Suprapubic skin (tissue), 4 donors: ENCODE data around the gene CDYL2. TPM values are rescaled to one million over a fixed set of nuclear protein-coding genes. Genes with fewer than 3 reads are reported as not detected.

Experiments
- DNase-seq, 2 donors: peaks; one replicate each; pipeline ENCODE4 v3.0.0-alpha.2; 2019; ENCODE audit warnings: low spot score in 2 of 2
- H3K27ac ChIP-seq: fragments of 200-600 bp; sonication (generic); one replicate; pipeline ENCODE4 v1.5.1; 2019
- H3K27me3 ChIP-seq: fragments of 200-600 bp; sonication (generic); one replicate; pipeline ENCODE4 v1.5.1; 2019
- H3K36me3 ChIP-seq: fragments of 200-600 bp; sonication (generic); one replicate; pipeline ENCODE4 v1.5.1; 2019
- H3K4me1 ChIP-seq: fragments of 200-600 bp; sonication (generic); one replicate; pipeline ENCODE4 v1.5.1; 2019
- H3K4me3 ChIP-seq: fragments of 200-600 bp; sonication (generic); one replicate; pipeline ENCODE4 v1.5.1; 2019; ENCODE audit warnings: mild to moderate bottlenecking
- H3K9me3 ChIP-seq: fragments of 200-600 bp; sonication (generic); one replicate; pipeline ENCODE4 v1.5.1; 2019
- CTCF ChIP-seq, 2 donors: fragments of 200-600 bp in 1 of 2; fragments of 450-650 bp in 1 of 2; sonication (generic) in 1 of 2; IDR thresholded peaks; one replicate each; pipeline ENCODE4 v1.5.1; 2016 to 2019; ENCODE audit warnings: antibody characterized with exemption in 2 of 2, mild to moderate bottlenecking in 1 of 2, moderate library complexity in 1 of 2
- EP300 ChIP-seq: sonication (generic); formaldehyde crosslinking; IDR thresholded peaks from one replicate; pipeline ENCODE4 v1.6.1; 2017; ENCODE audit warnings: antibody characterized with exemption
- POLR2A ChIP-seq, 2 donors: fragments of 450-650 bp; IDR thresholded peaks; one replicate each; pipeline ENCODE4 v1.6.1; 2017; ENCODE audit warnings: antibody characterized with exemption in 2 of 2, mild to moderate bottlenecking in 2 of 2, moderate library complexity in 2 of 2
- POLR2AphosphoS5 ChIP-seq, 3 donors: sonication (generic); formaldehyde crosslinking; IDR thresholded peaks; one replicate each; pipeline ENCODE4 v1.6.1; 2017; ENCODE audit warnings: antibody characterized with exemption in 3 of 3
- WGBS: methylation state at CpG from one replicate; pipeline ENCODE4 v1.1.5; 2018; 5-methylcytosine and 5-hydroxymethylcytosine counted together
- total RNA-seq, 4 donors: library from RNA; depleted of rRNA; stranded (reverse); fragments of >200 nt; gene quantifications; one replicate each; pipeline ENCODE4 v1.1.0, GENCODE V29; 2016

CDYL2 gene
- total RNA-seq, 4 donors from 2014 or later: 2.8 to 8.2 (median 3.9) TPM

- H3K36me3 ChIP-seq: no peaks in the 10 kb centered on the region
- DNase-seq: no peak
- TF ChIP-seq POLR2A (IDR thresholded peaks at IDR 0.05) (no peak), CTCF (IDR thresholded peaks at IDR 0.05) (no peak), POLR2AphosphoS5 (IDR thresholded peaks at IDR 0.05) (no peak), EP300 (no peak)
- 49% methylated on average over 3 of the region's 3 CpGs for WGBS
- peaks cover 5% of the 10 kb centered on the region for H3K9me3 ChIP-seq
- H3K27ac ChIP-seq: no peak overlapping the region
- no peaks in the 10 kb centered on the region for H3K4me1 ChIP-seq
- H3K4me3 ChIP-seq: no peak overlapping the region
- no peaks in the 10 kb centered on the region for H3K27me3 ChIP-seq
Observed at GRCh38 chr16:80846680-80847079, 42.3 kb upstream of the CDYL2 start.

- H3K27ac ChIP-seq: no peak overlapping the region
- DNase-seq: no peak
- H3K4me3 ChIP-seq: no peak overlapping the region
- H3K4me1 ChIP-seq: no peaks in the 10 kb centered on the region
- H3K36me3 ChIP-seq: no peaks in the 10 kb centered on the region
- H3K9me3 ChIP-seq: peaks cover 5% of the 10 kb centered on the region
- no peaks in the 10 kb centered on the region for H3K27me3 ChIP-seq
- no peak for TF ChIP-seq POLR2A (IDR thresholded peaks at IDR 0.05)
- TF ChIP-seq POLR2AphosphoS5 (IDR thresholded peaks at IDR 0.05): no peak
- no peak for TF ChIP-seq EP300
- TF ChIP-seq CTCF (IDR thresholded peaks at IDR 0.05): no peak
- 88% methylated on average over 8 of the region's 8 CpGs for WGBS
Observed at GRCh38 chr16:80846275-80846674, 41.9 kb upstream of the CDYL2 start.

GRCh38 chr16:80844395-80844794 is 40.0 kb upstream of the CDYL2 start:
- no peaks in the 10 kb centered on the region for H3K36me3 ChIP-seq
- WGBS: 90% methylated on average over 1 of the region's 1 CpG
- no peak overlapping the region for H3K27ac ChIP-seq
- H3K4me3 ChIP-seq: no peak overlapping the region
- H3K27me3 ChIP-seq: no peaks in the 10 kb centered on the region
- no peak for TF ChIP-seq POLR2AphosphoS5 (IDR thresholded peaks at IDR 0.05)
- no peak for TF ChIP-seq EP300
- no peak for TF ChIP-seq POLR2A (IDR thresholded peaks at IDR 0.05)
- TF ChIP-seq CTCF (IDR thresholded peaks at IDR 0.05): no peak
- peaks cover 9% of the 10 kb centered on the region for H3K9me3 ChIP-seq
- H3K4me1 ChIP-seq: no peaks in the 10 kb centered on the region
- DNase-seq: no peak

- no peaks in the 10 kb centered on the region for H3K4me1 ChIP-seq
- H3K27ac ChIP-seq: no peak overlapping the region
- peaks cover 4% of the 10 kb centered on the region for H3K27me3 ChIP-seq
- no peak overlapping the region for H3K4me3 ChIP-seq
- no peak for TF ChIP-seq EP300
- no peak for TF ChIP-seq POLR2A (IDR thresholded peaks at IDR 0.05)
- no peak for TF ChIP-seq POLR2AphosphoS5 (IDR thresholded peaks at IDR 0.05)
- no peak for TF ChIP-seq CTCF (IDR thresholded peaks at IDR 0.05)
- peaks cover 9% of the 10 kb centered on the region for H3K9me3 ChIP-seq
- DNase-seq: no peak
- H3K36me3 ChIP-seq: no peaks in the 10 kb centered on the region
Observed at GRCh38 chr16:80841231-80841630, 36.8 kb upstream of the CDYL2 start.

- H3K4me3 ChIP-seq: no peak overlapping the region
- H3K36me3 ChIP-seq: no peaks in the 10 kb centered on the region
- peaks cover 9% of the 10 kb centered on the region for H3K27me3 ChIP-seq
- DNase-seq: no peak
- TF ChIP-seq CTCF (IDR thresholded peaks at IDR 0.05) (no peak), EP300 (no peak), POLR2A (IDR thresholded peaks at IDR 0.05) (no peak), POLR2AphosphoS5 (IDR thresholded peaks at IDR 0.05) (no peak)
- 43% methylated on average over 9 of the region's 9 CpGs for WGBS
- no peaks in the 10 kb centered on the region for H3K4me1 ChIP-seq
- no peak overlapping the region for H3K27ac ChIP-seq
- H3K9me3 ChIP-seq: peaks cover 4% of the 10 kb centered on the region
Observed at GRCh38 chr16:80837533-80838147, 33.2 kb upstream of the CDYL2 start.
